SHP77 treated with DMSO at 0.1 percent for 48 hours (cell line): Measurements from ENCODE around the gene ADARB2.
"Not testable (repeated sequence)": the region's sequence is repeated elsewhere in the genome, so short reads cannot be mapped to it uniquely, and the experiment has no call there.

Experiments
- DNase-seq: peaks from one replicate; lab custom pipeline; 2025; lab: John Stamatoyannopoulos, UW

The ADARB2 gene

GRCh38 chr10:1347962-1348772 is 389.2 kb downstream of the ADARB2 start:
- DNase-seq = no peak

DNA sequence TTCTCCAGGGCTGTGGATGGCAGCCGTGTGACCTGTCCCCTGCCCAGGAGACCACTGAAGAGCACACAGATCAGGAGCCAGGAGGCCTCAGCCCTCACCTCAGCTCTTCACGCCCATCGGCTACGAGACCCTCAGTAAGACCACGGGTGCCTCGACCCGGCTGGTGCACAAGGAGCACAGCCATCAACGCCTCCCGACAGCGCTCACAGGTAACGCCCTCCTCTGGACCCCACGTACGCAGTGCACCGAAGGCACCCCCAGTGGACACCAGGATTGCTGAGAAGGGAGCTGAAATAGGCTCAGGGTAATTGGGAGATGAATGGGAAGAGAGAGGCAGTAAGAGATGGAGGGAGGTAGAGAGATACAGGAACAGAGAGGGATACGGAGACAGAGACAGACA is 389.8 kb downstream of the ADARB2 start:
- DNase-seq = no peak

- no peak for DNase-seq
Measured at GRCh38 chr10:1346201-1346600, 391.1 kb downstream of the ADARB2 start.

DNA sequence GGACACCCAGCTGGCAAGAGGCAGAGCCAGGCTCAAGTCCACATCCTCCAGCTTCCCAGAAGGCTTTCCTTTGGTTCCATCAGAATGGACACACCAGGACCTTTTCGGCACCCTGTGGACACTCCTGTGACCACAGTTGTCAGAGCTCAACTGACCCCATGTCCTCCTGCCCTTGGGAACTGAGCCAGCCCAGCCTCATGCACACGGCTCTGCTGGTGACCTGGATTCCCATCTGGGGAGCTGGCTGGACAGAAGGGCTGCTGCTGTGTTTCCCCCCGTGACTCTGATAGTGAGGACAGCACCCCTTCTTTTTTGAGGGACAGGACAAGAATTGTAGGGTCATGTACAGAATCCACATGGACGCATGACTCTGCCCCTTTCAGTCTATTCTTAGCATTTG is 392.0 kb downstream of the ADARB2 start:
- DNase-seq = no peak

- no peak for DNase-seq
Measured at GRCh38 chr10:1344846-1345245, 392.5 kb downstream of the ADARB2 start.

- DNase-seq = no peak
Measured at GRCh38 chr10:1344408-1344807, 392.9 kb downstream of the ADARB2 start.

DNA sequence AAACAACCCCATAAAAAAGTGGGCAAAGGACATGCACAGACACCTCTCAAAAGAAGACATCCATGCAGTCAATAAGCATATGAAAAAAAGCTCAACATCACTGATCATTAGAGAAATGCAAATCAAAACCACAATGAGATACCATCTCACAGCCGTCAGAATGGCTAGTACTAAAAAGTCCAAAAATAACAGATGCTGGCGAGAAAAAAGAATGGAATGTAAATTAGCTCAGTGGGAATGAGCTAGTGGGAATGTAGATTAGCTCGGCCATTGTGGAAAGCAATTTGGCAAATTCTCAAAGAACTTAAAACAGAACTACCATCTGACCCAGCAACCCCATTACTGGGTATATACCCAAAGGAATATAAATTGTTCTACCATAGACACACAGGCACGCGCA is 394.1 kb downstream of the ADARB2 start:
- DNase-seq = no peak

DNA sequence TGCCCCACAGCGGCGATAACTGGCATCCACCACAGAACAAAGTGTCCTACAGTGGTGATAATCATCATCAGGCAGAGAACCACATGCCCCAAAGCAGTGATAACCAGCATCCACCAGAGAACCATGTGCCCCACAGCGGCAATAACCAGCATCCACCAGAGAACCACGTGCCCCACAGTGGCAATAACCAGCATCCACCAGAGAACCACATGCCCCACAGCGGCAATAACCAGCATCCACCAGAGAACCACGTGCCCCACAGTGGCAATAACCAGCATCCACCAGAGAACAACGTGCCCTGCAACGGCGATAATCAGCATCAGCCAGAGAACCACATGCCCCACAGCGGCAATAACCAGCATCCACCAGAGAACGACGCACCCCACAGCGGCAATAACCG is 396.3 kb downstream of the ADARB2 start:
- not testable (repeated sequence) for DNase-seq

- no peak for DNase-seq
Measured at GRCh38 chr10:1339396-1339795, 397.9 kb downstream of the ADARB2 start.

- no peak for DNase-seq
Measured at GRCh38 chr10:1335642-1336041, 401.7 kb downstream of the ADARB2 start.

- DNase-seq = no peak
Measured at GRCh38 chr10:1333981-1334380, 403.3 kb downstream of the ADARB2 start.

DNA sequence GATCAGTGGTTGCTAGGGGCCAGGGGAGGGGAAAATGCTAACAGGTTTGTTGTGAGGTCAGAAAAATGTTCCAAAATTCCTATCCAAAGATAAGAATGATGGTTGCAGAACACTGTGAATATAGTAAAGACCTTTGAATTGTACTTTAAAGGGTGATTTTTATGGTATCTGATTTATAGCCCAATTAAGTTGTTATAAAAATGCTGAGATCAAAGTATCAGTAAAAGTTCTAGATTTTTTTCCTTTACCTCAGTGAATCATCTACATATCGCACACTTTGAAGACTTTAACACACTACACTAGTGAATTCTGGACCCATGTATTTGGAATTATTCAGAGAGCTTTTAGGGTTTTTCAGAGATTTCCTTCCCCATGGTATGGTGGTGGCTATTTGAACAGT is 405.8 kb downstream of the ADARB2 start:
- no peak for DNase-seq

- no peak for DNase-seq
Measured at GRCh38 chr10:1329622-1330021, 407.7 kb downstream of the ADARB2 start.

GRCh38 chr10:1328981-1329614 is 408.2 kb downstream of the ADARB2 start:
- no peak for DNase-seq

- no peak for DNase-seq
Measured at GRCh38 chr10:1328161-1328823, 409.0 kb downstream of the ADARB2 start.

- no peak for DNase-seq
Measured at GRCh38 chr10:1327759-1328158, 409.6 kb downstream of the ADARB2 start.

DNA sequence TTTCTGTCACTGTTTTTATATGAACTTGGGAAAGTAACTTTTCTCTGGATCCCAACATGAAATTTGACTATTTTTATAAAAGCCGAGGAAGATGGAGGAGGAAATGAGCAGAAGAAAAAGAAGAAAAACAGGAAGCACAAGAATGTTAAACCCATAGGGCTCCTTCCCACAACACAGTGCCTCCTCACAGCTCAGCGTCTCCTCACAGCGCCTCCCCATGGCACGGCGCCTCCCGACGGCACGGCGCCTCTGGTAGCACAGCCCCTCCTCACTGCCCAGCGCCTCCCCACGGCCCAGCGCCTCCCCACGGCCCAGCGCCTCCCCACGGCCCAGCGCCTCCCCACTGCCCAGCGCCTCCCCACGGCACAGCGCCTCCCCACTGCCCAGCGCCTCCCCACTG is 410.8 kb downstream of the ADARB2 start:
- DNase-seq = not testable (repeated sequence)

GRCh38 chr10:1324903-1325302 is 412.4 kb downstream of the ADARB2 start:
- no peak for DNase-seq

DNA sequence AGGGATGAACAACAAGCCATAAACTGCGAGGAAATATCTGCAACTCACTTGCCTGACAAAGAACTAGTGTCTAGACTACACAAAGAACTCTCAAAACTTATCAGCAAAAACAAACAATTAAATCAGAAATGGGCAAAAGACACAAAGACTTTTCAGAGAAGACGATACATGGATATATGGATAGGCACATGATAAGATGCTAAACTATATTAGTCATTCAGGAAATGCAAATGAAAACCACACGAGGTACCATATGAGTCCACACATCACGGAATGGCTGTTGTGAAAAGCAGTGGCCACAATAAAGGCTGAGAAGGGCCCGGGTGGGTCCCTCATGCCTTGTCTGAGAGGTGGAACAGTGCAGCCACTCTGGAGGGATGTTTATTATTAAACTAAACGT is 413.4 kb downstream of the ADARB2 start:
- no peak for DNase-seq

- DNase-seq = no peak
Measured at GRCh38 chr10:1320739-1321320, 416.5 kb downstream of the ADARB2 start.

- DNase-seq = no peak
Measured at GRCh38 chr10:1316809-1317143, 420.5 kb downstream of the ADARB2 start.

GRCh38 chr10:1316121-1316808 is 421.1 kb downstream of the ADARB2 start:
- DNase-seq = no peak
